ENCODE results near the gene ZBTB4.

Gene ZBTB4

GRCh38 chr17:7480089-7480384, 606 bp upstream of the ZBTB4 start:
- Histone ChIP-seq H3K9me3 (replicated peaks in 1 of 2; ENCODE audit: control insufficient read depth in 2 of 2, insufficient read depth in 1 of 2, low read depth in 1 of 2, low read length in 2 of 2) (no peaks in the 10 kb centered on the region), H3K4me2 (ENCODE audit: insufficient read depth, low read length, poor library complexity, severe bottlenecking) (peak overlapping the region; percentile 77), H3K27ac (replicated peaks; ENCODE audit: low read length) (peak overlapping the region; percentile 26), H3K4me3 (ENCODE audit: low read length in 2 of 2) (peak overlapping the region; percentile 78 to 92), H3K27me3 (ENCODE audit: control insufficient read depth in 3 of 3, insufficient read depth in 3 of 3, low read depth in 1 of 3, low read length in 3 of 3) (no peaks in the 10 kb centered on the region), H3K18ac (ENCODE audit: low read length) (peak overlapping the region; percentile 95), H3K4ac (ENCODE audit: low read length) (no peak overlapping the region), H3K36me3 (replicated peaks in 1 of 2; ENCODE audit: control insufficient read depth in 2 of 2, insufficient read depth in 2 of 2, low read length in 2 of 2) (peaks cover 0 to 3% of the 10 kb centered on the region in 2 donors), H2BK5ac (ENCODE audit: low read length) (no peak overlapping the region), H4K8ac (ENCODE audit: low read depth, low read length) (no peak overlapping the region), H3K79me1 (ENCODE audit: low read depth, low read length) (peaks cover 12% of the 10 kb centered on the region), H2AK5ac (ENCODE audit: low read depth, low read length) (peak overlapping the region; percentile 95), H2AFZ (ENCODE audit: low read length) (peak overlapping the region; percentile 88), H3K14ac (ENCODE audit: low read length) (peak overlapping the region; percentile 94), H3K9ac (ENCODE audit: low read depth, low read length, poor library complexity) (peak overlapping the region; percentile 99), H3K4me1 (ENCODE audit: control insufficient read depth in 2 of 2, insufficient read depth in 1 of 2, low read depth in 1 of 2, low read length in 2 of 2) (peaks cover 26 to 28% of the 10 kb centered on the region in 2 donors), H2BK15ac (ENCODE audit: low read length) (peak overlapping the region; percentile 72), H3K23ac (ENCODE audit: low read depth, low read length, poor library complexity) (no peak overlapping the region), H4K91ac (ENCODE audit: low read depth, low read length, poor library complexity) (no peak overlapping the region), H2BK12ac (ENCODE audit: low read length) (no peak overlapping the region), H2BK120ac (ENCODE audit: low read depth, low read length) (peak overlapping the region; percentile 10)
- no CpG with 5 or more reads among the region's 8 CpGs for WGBS, 2 donors (ENCODE audit: extremely low coverage in 2 of 2, insufficient read length in 2 of 2, insufficient replicate concordance in 1 of 2)
- no peak for DNase-seq (ENCODE audit: low spot score)

- peaks cover 26 to 27% of the 10 kb centered on the region in 2 donors for H3K4me1 ChIP-seq (ENCODE audit: control insufficient read depth in 2 of 2, insufficient read depth in 1 of 2, low read depth in 1 of 2, low read length in 2 of 2)
- peak overlapping the region; percentile 99 for H3K18ac ChIP-seq (ENCODE audit: low read length)
- H3K23ac ChIP-seq (ENCODE audit: low read depth, low read length, poor library complexity), result no peak overlapping the region
- H4K8ac ChIP-seq (ENCODE audit: low read depth, low read length), result no peak overlapping the region
- peak overlapping the region; percentile 71 for H3K4me2 ChIP-seq (ENCODE audit: insufficient read depth, low read length, poor library complexity, severe bottlenecking)
- WGBS, 2 donors (ENCODE audit: extremely low coverage in 2 of 2, insufficient read length in 2 of 2, insufficient replicate concordance in 1 of 2), result no CpG with 5 or more reads among the region's 40 CpGs
- H2BK15ac ChIP-seq (ENCODE audit: low read length), result peak overlapping the region; percentile 96
- DNase-seq (ENCODE audit: low spot score), result peak; percentile 37
- H2AFZ ChIP-seq (ENCODE audit: low read length), result peak overlapping the region; percentile 84
- peak overlapping the region; percentile 3 for H2BK5ac ChIP-seq (ENCODE audit: low read length)
- peaks cover 18% of the 10 kb centered on the region for H3K79me1 ChIP-seq (ENCODE audit: low read depth, low read length)
- no peak overlapping the region for H4K91ac ChIP-seq (ENCODE audit: low read depth, low read length, poor library complexity)
- H3K4ac ChIP-seq (ENCODE audit: low read length), result no peak overlapping the region
- H3K14ac ChIP-seq (ENCODE audit: low read length), result peak overlapping the region; percentile 84
- peak overlapping the region; percentile 65 for H3K27ac ChIP-seq (replicated peaks; ENCODE audit: low read length)
- peak overlapping the region; percentile 13 for H2BK120ac ChIP-seq (ENCODE audit: low read depth, low read length)
- H3K36me3 ChIP-seq (replicated peaks in 1 of 2; ENCODE audit: control insufficient read depth in 2 of 2, insufficient read depth in 2 of 2, low read length in 2 of 2), result peaks cover 0 to 3% of the 10 kb centered on the region in 2 donors
- H2BK12ac ChIP-seq (ENCODE audit: low read length), result peak overlapping the region; percentile 90
- H3K9ac ChIP-seq (ENCODE audit: low read depth, low read length, poor library complexity), result peak overlapping the region; percentile 95
- H3K4me3 ChIP-seq (ENCODE audit: low read length in 2 of 2), result peak overlapping the region; percentile 92 to 93
- no peaks in the 10 kb centered on the region for H3K27me3 ChIP-seq (ENCODE audit: control insufficient read depth in 3 of 3, insufficient read depth in 3 of 3, low read depth in 1 of 3, low read length in 3 of 3)
- peak overlapping the region; percentile 99 for H2AK5ac ChIP-seq (ENCODE audit: low read depth, low read length)
- H3K9me3 ChIP-seq (replicated peaks in 1 of 2; ENCODE audit: control insufficient read depth in 2 of 2, insufficient read depth in 1 of 2, low read depth in 1 of 2, low read length in 2 of 2), result no peaks in the 10 kb centered on the region
Measured at GRCh38 chr17:7478276-7479212, 887 bp downstream of the ZBTB4 start.

- no peak overlapping the region for H4K8ac ChIP-seq (ENCODE audit: low read depth, low read length)
- H3K18ac ChIP-seq (ENCODE audit: low read length), result peak overlapping the region; percentile 71
- peak overlapping the region; percentile 60 for H3K9ac ChIP-seq (ENCODE audit: low read depth, low read length, poor library complexity)
- DNase-seq (ENCODE audit: low spot score), result no peak
- H3K36me3 ChIP-seq (replicated peaks in 1 of 2; ENCODE audit: control insufficient read depth in 2 of 2, insufficient read depth in 2 of 2, low read length in 2 of 2), result peaks cover 0 to 3% of the 10 kb centered on the region in 2 donors
- peak overlapping the region; percentile 96 for H2BK15ac ChIP-seq (ENCODE audit: low read length)
- no peak overlapping the region for H2BK120ac ChIP-seq (ENCODE audit: low read depth, low read length)
- peak overlapping the region; percentile 99 for H2AK5ac ChIP-seq (ENCODE audit: low read depth, low read length)
- peak overlapping the region in 1 of 2 donors; percentile 92 for H3K4me3 ChIP-seq (ENCODE audit: low read length in 2 of 2)
- H3K9me3 ChIP-seq (replicated peaks in 1 of 2; ENCODE audit: control insufficient read depth in 2 of 2, insufficient read depth in 1 of 2, low read depth in 1 of 2, low read length in 2 of 2), result no peaks in the 10 kb centered on the region
- H3K79me1 ChIP-seq (ENCODE audit: low read depth, low read length), result peaks cover 18% of the 10 kb centered on the region
- peak overlapping the region; percentile 31 for H3K27ac ChIP-seq (replicated peaks; ENCODE audit: low read length)
- peak overlapping the region; percentile 76 for H3K4ac ChIP-seq (ENCODE audit: low read length)
- H3K27me3 ChIP-seq (ENCODE audit: control insufficient read depth in 3 of 3, insufficient read depth in 3 of 3, low read depth in 1 of 3, low read length in 3 of 3), result no peaks in the 10 kb centered on the region
- H2BK12ac ChIP-seq (ENCODE audit: low read length), result peak overlapping the region; percentile 90
- peak overlapping the region; percentile 75 for H2BK5ac ChIP-seq (ENCODE audit: low read length)
- no CpG with 5 or more reads among the region's 26 CpGs for whole genome bisulfite sequencing, 2 donors (ENCODE audit: extremely low coverage in 2 of 2, insufficient read length in 2 of 2, insufficient replicate concordance in 1 of 2)
- H3K4me1 ChIP-seq (ENCODE audit: control insufficient read depth in 2 of 2, insufficient read depth in 1 of 2, low read depth in 1 of 2, low read length in 2 of 2), result peaks cover 21 to 24% of the 10 kb centered on the region in 2 donors
- peak overlapping the region; percentile 82 for H3K14ac ChIP-seq (ENCODE audit: low read length)
- no peak overlapping the region for H2AFZ ChIP-seq (ENCODE audit: low read length)
- H3K23ac ChIP-seq (ENCODE audit: low read depth, low read length, poor library complexity), result peak overlapping the region; percentile 91
- peak overlapping the region; percentile 25 for H3K4me2 ChIP-seq (ENCODE audit: insufficient read depth, low read length, poor library complexity, severe bottlenecking)
- peak overlapping the region; percentile 30 for H4K91ac ChIP-seq (ENCODE audit: low read depth, low read length, poor library complexity)
Measured at GRCh38 chr17:7477392-7478275, 1.8 kb downstream of the ZBTB4 start.
